HepG2 (cell line): ENCODE data around the gene PVRIG.
"Not testable (repeated sequence)": the region's sequence is repeated elsewhere in the genome, so short reads cannot be mapped to it uniquely, and the experiment has no call there.

Experiments
- IKZF1 ChIP-seq: fragments of 450-650 bp; IDR thresholded peaks from 2 replicates; pipeline ENCODE4 v1.7.1; 2016
- ZFP36L1 ChIP-seq: sonication (generic); formaldehyde crosslinking; IDR thresholded peaks from 2 replicates; pipeline ENCODE4 v1.8.0; 2022; ENCODE audit warnings: mild to moderate bottlenecking, missing genetic modification reagents, moderate library complexity
- TF ChIP-seq, protein P1 (sequence below): sonication (generic); formaldehyde crosslinking; conservative IDR thresholded peaks from 2 replicates; pipeline ENCODE4 v1.4.0; 2020; ENCODE audit warnings: missing genetic modification reagents

- TF ChIP-seq ZFP36L1 (CRISPR knock-in tag); IKZF1: not testable (repeated sequence)
- TF ChIP-seq, protein P1, sequence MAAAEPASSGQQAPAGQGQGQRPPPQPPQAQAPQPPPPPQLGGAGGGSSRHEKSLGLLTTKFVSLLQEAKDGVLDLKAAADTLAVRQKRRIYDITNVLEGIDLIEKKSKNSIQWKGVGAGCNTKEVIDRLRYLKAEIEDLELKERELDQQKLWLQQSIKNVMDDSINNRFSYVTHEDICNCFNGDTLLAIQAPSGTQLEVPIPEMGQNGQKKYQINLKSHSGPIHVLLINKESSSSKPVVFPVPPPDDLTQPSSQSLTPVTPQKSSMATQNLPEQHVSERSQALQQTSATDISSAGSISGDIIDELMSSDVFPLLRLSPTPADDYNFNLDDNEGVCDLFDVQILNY (CRISPR knock-in tag): not testable (repeated sequence)
Measured at GRCh38 chr7:100182616-100183015, 37.1 kb upstream of the PVRIG start.
